Measurements from ENCODE around the gene ZFR2.

ZFR2 gene

GRCh38 chr19:3807131-3807480 is 61.7 kb downstream of the ZFR2 start:
- no CpG with 5 or more reads among the region's 19 CpGs for WGBS (ENCODE audit: insufficient coverage, insufficient read length)
- DNase-seq (ENCODE audit: low read depth, low spot score), result no peak
- no peaks in the 10 kb centered on the region for H3K9me3 ChIP-seq (ENCODE audit: control insufficient read depth, insufficient read depth, low read length)
- no peak overlapping the region for H3K27ac ChIP-seq (ENCODE audit: low read length)
- no peaks in the 10 kb centered on the region for H3K36me3 ChIP-seq (ENCODE audit: control insufficient read depth, insufficient read depth, low read length)
- H3K27me3 ChIP-seq (ENCODE audit: control insufficient read depth, insufficient read depth, low read length), result no peaks in the 10 kb centered on the region
- no peak overlapping the region for H3K4me3 ChIP-seq (ENCODE audit: low read length)
- no peaks in the 10 kb centered on the region for H3K4me1 ChIP-seq (ENCODE audit: control insufficient read depth, insufficient read depth, low read length)

GRCh38 chr19:3805859-3806258 is 63.0 kb downstream of the ZFR2 start:
- no peaks in the 10 kb centered on the region for H3K4me1 ChIP-seq (ENCODE audit: control insufficient read depth, insufficient read depth, low read length)
- WGBS (ENCODE audit: insufficient coverage, insufficient read length), result no CpG with 5 or more reads among the region's 29 CpGs
- no peaks in the 10 kb centered on the region for H3K36me3 ChIP-seq (ENCODE audit: control insufficient read depth, insufficient read depth, low read length)

GRCh38 chr19:3804429-3804828 is 64.4 kb downstream of the ZFR2 start:
- H3K36me3 ChIP-seq (ENCODE audit: control insufficient read depth, insufficient read depth, low read length), result no peaks in the 10 kb centered on the region
- no peaks in the 10 kb centered on the region for H3K27me3 ChIP-seq (ENCODE audit: control insufficient read depth, insufficient read depth, low read length)
- DNase-seq (ENCODE audit: low read depth, low spot score), result no peak
- no peak overlapping the region for H3K27ac ChIP-seq (ENCODE audit: low read length)
- no CpG with 5 or more reads among the region's 13 CpGs for WGBS (ENCODE audit: insufficient coverage, insufficient read length)
- H3K4me1 ChIP-seq (ENCODE audit: control insufficient read depth, insufficient read depth, low read length), result no peaks in the 10 kb centered on the region
- H3K4me3 ChIP-seq (ENCODE audit: low read length), result no peak overlapping the region
- H3K9me3 ChIP-seq (ENCODE audit: control insufficient read depth, insufficient read depth, low read length), result no peaks in the 10 kb centered on the region

More at GRCh38 chr19:3805859-3806258, 63.0 kb downstream of the ZFR2 start:
- Histone ChIP-seq H3K9me3 (ENCODE audit: control insufficient read depth, insufficient read depth, low read length) (no peaks in the 10 kb centered on the region), H3K4me3 (ENCODE audit: low read length) (no peak overlapping the region), H3K27me3 (ENCODE audit: control insufficient read depth, insufficient read depth, low read length) (no peaks in the 10 kb centered on the region), H3K27ac (ENCODE audit: low read length) (no peak overlapping the region)
- no peak for DNase-seq (ENCODE audit: low read depth, low spot score)

- no peak for DNase-seq (ENCODE audit: low read depth, low spot score)
- H3K36me3 ChIP-seq (ENCODE audit: control insufficient read depth, insufficient read depth, low read length), result no peaks in the 10 kb centered on the region
- H3K4me3 ChIP-seq (ENCODE audit: low read length), result no peak overlapping the region
- no peaks in the 10 kb centered on the region for H3K27me3 ChIP-seq (ENCODE audit: control insufficient read depth, insufficient read depth, low read length)
- H3K27ac ChIP-seq (ENCODE audit: low read length), result no peak overlapping the region
- H3K4me1 ChIP-seq (ENCODE audit: control insufficient read depth, insufficient read depth, low read length), result no peaks in the 10 kb centered on the region
- H3K9me3 ChIP-seq (ENCODE audit: control insufficient read depth, insufficient read depth, low read length), result no peaks in the 10 kb centered on the region
- no CpG with 5 or more reads among the region's 10 CpGs for WGBS (ENCODE audit: insufficient coverage, insufficient read length)
These were observed 64.9 kb downstream of the ZFR2 start for GRCh38 chr19:3803986-3804385.

GRCh38 chr19:3803114-3803888 is 65.5 kb downstream of the ZFR2 start:
- H3K36me3 ChIP-seq (ENCODE audit: control insufficient read depth, insufficient read depth, low read length), result no peaks in the 10 kb centered on the region
- no peak overlapping the region for H3K27ac ChIP-seq (ENCODE audit: low read length)
- no peaks in the 10 kb centered on the region for H3K9me3 ChIP-seq (ENCODE audit: control insufficient read depth, insufficient read depth, low read length)
- no CpG with 5 or more reads among the region's 24 CpGs for WGBS (ENCODE audit: insufficient coverage, insufficient read length)
- no peak overlapping the region for H3K4me3 ChIP-seq (ENCODE audit: low read length)
- H3K4me1 ChIP-seq (ENCODE audit: control insufficient read depth, insufficient read depth, low read length), result no peaks in the 10 kb centered on the region
- DNase-seq (ENCODE audit: low read depth, low spot score), result no peak
- H3K27me3 ChIP-seq (ENCODE audit: control insufficient read depth, insufficient read depth, low read length), result no peaks in the 10 kb centered on the region

- no peaks in the 10 kb centered on the region; the same call in 1 of the 2 replicates for H3K9me3 ChIP-seq (ENCODE audit: control insufficient read depth, insufficient read depth, low read length)
- no peak for DNase-seq (ENCODE audit: low read depth, low spot score)
These were observed 67.3 kb downstream of the ZFR2 start for GRCh38 chr19:3801412-3802096.

GRCh38 chr19:3800996-3801395 is 67.8 kb downstream of the ZFR2 start:
- Histone ChIP-seq H3K27me3 (ENCODE audit: control insufficient read depth, insufficient read depth, low read length) (no peaks in the 10 kb centered on the region), H3K9me3 (ENCODE audit: control insufficient read depth, insufficient read depth, low read length) (no peaks in the 10 kb centered on the region; the same call in 1 of the 2 replicates), H3K4me3 (ENCODE audit: low read length) (peak overlapping the region; percentile 13; the same call in 1 of the 2 replicates), H3K36me3 (ENCODE audit: control insufficient read depth, insufficient read depth, low read length) (no peaks in the 10 kb centered on the region), H3K4me1 (ENCODE audit: control insufficient read depth, insufficient read depth, low read length) (no peaks in the 10 kb centered on the region), H3K27ac (ENCODE audit: low read length) (no peak overlapping the region)
- DNase-seq (ENCODE audit: low read depth, low spot score), result no peak
- WGBS (ENCODE audit: insufficient coverage, insufficient read length), result no CpG with 5 or more reads among the region's 21 CpGs

More at GRCh38 chr19:3801412-3802096, 67.3 kb downstream of the ZFR2 start:
- Histone ChIP-seq H3K36me3 (ENCODE audit: control insufficient read depth, insufficient read depth, low read length) (no peaks in the 10 kb centered on the region), H3K27me3 (ENCODE audit: control insufficient read depth, insufficient read depth, low read length) (no peaks in the 10 kb centered on the region), H3K4me3 (ENCODE audit: low read length) (peak overlapping the region; percentile 13; the same call in 1 of the 2 replicates), H3K27ac (ENCODE audit: low read length) (no peak overlapping the region), H3K4me1 (ENCODE audit: control insufficient read depth, insufficient read depth, low read length) (no peaks in the 10 kb centered on the region)
- no CpG with 5 or more reads among the region's 46 CpGs for WGBS (ENCODE audit: insufficient coverage, insufficient read length)

GRCh38 chr19:3798137-3798536 is 70.7 kb downstream of the ZFR2 start:
- Histone ChIP-seq H3K27me3 (ENCODE audit: control insufficient read depth, insufficient read depth, low read length) (no peaks in the 10 kb centered on the region), H3K4me3 (ENCODE audit: low read length) (no peak overlapping the region), H3K27ac (ENCODE audit: low read length) (no peak overlapping the region), H3K9me3 (ENCODE audit: control insufficient read depth, insufficient read depth, low read length) (no peaks in the 10 kb centered on the region; the same call in none of the 2 replicates), H3K4me1 (ENCODE audit: control insufficient read depth, insufficient read depth, low read length) (no peaks in the 10 kb centered on the region), H3K36me3 (ENCODE audit: control insufficient read depth, insufficient read depth, low read length) (no peaks in the 10 kb centered on the region)
- DNase-seq (ENCODE audit: low read depth, low spot score), result no peak
- WGBS (ENCODE audit: insufficient coverage, insufficient read length), result no CpG with 5 or more reads among the region's 6 CpGs

GRCh38 chr19:3796358-3796757 is 72.5 kb downstream of the ZFR2 start:
- Histone ChIP-seq H3K4me1 (ENCODE audit: control insufficient read depth, insufficient read depth, low read length) (no peaks in the 10 kb centered on the region; the same call in 1 of the 2 replicates), H3K27me3 (ENCODE audit: control insufficient read depth, insufficient read depth, low read length) (no peaks in the 10 kb centered on the region), H3K36me3 (ENCODE audit: control insufficient read depth, insufficient read depth, low read length) (no peaks in the 10 kb centered on the region), H3K27ac (ENCODE audit: low read length) (no peak overlapping the region), H3K9me3 (ENCODE audit: control insufficient read depth, insufficient read depth, low read length) (no peaks in the 10 kb centered on the region; the same call in none of the 2 replicates), H3K4me3 (ENCODE audit: low read length) (no peak overlapping the region)
- no CpG with 5 or more reads among the region's 2 CpGs for WGBS (ENCODE audit: insufficient coverage, insufficient read length)
- DNase-seq (ENCODE audit: low read depth, low spot score), result no peak

- no peak overlapping the region for H3K27ac ChIP-seq (ENCODE audit: low read length)
- no peak for DNase-seq (ENCODE audit: low read depth, low spot score)
- no peaks in the 10 kb centered on the region; the same call in 1 of the 2 replicates for H3K4me1 ChIP-seq (ENCODE audit: control insufficient read depth, insufficient read depth, low read length)
- WGBS (ENCODE audit: insufficient coverage, insufficient read length), result no CpG with 5 or more reads among the region's 3 CpGs
- H3K4me3 ChIP-seq (ENCODE audit: low read length), result no peak overlapping the region
- H3K9me3 ChIP-seq (ENCODE audit: control insufficient read depth, insufficient read depth, low read length), result no peaks in the 10 kb centered on the region; the same call in none of the 2 replicates
- no peaks in the 10 kb centered on the region for H3K36me3 ChIP-seq (ENCODE audit: control insufficient read depth, insufficient read depth, low read length)
- H3K27me3 ChIP-seq (ENCODE audit: control insufficient read depth, insufficient read depth, low read length), result no peaks in the 10 kb centered on the region
These were observed 75.0 kb downstream of the ZFR2 start for GRCh38 chr19:3793799-3794198.
